Neural cell (in vitro differentiated cells): Measurements from ENCODE around the gene PPP1R36.

Source experiments
- CTCF ChIP-seq: fragments of 450-650 bp; IDR thresholded peaks from 2 replicates; pipeline ENCODE4 v1.5.1; 2014; ENCODE audit warnings: antibody characterized with exemption, mild to moderate bottlenecking, moderate library complexity; ENCODE audit not compliant: poor library complexity, severe bottlenecking
- EP300 ChIP-seq: fragments of 450-650 bp; conservative IDR thresholded peaks from 2 replicates; pipeline ENCODE4 v1.6.1; 2014; ENCODE audit warnings: antibody characterized with exemption, mild to moderate bottlenecking, moderate library complexity; ENCODE audit not compliant: poor library complexity, severe bottlenecking

GRCh38 chr14:64562436-64562835, 12.7 kb downstream of the PPP1R36 start:
- TF ChIP-seq CTCF (no peak), EP300 (no peak)
